GOT3 (cell line): ENCODE results near the gene LMOD2.

Experiments
- DNase-seq: peaks from one replicate; lab custom pipeline; 2025; ENCODE audit warnings: mixed read lengths; lab: John Stamatoyannopoulos, UW

Gene LMOD2

DNA sequence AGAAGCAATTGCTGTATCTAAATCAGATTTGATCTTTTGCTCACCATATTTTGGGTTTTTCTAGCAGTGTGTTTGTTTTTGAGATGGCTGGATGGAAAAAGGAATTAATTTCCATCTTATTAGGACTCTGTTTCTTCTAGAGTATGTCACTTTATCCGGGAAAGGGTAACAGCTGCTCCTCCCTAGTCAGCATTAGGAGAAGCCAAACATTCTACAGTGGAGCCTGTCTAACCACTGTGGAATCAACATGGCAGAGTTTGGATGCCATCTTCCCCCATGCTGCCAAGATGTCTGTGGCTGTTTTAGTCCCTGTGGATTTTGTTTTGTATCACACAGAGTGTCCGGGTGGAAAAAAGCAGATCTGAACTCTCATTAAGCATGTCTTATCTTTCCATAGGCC lies 16.0 kb upstream of the LMOD2 start:
- DNase-seq, result no peak

DNA sequence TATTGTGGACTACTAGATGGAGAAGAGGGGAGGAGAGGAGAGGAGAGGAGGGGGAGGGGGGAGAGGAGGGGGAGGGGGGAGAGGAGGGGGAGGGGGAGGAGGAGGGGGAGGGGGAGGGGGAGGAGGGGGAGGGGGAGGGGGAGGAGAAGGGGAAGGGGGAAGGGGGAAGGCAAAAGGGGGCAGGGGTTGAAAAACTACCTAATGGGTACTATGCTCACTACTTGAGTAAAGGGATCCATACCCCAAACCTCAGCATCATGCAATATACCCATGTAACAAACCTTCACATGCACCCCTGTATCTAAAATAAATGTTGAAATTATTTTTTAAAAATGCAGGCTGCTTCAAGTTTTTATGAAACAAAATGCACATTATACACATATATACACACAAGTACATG lies 15.1 kb upstream of the LMOD2 start:
- no peak for DNase-seq

DNA sequence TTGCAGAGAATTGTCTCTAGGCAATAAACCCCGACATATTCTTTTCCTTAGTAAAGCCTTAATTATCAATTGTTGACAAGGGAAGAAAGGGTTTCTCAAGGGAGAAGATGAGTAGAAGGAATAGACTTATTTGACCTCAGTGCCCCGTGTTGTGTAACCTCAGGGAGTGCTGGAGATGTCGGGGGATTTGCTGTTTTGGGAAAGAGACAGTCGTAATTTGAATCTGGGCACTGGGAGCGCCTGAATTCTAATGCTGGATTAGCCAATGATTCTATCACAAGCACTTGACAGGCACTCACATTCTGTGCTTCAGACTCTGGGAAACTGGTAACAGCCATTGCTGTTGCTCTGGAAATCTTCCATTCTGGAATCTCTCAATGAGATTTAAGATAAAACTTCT lies 13.8 kb upstream of the LMOD2 start:
- DNase-seq, result no peak

DNA sequence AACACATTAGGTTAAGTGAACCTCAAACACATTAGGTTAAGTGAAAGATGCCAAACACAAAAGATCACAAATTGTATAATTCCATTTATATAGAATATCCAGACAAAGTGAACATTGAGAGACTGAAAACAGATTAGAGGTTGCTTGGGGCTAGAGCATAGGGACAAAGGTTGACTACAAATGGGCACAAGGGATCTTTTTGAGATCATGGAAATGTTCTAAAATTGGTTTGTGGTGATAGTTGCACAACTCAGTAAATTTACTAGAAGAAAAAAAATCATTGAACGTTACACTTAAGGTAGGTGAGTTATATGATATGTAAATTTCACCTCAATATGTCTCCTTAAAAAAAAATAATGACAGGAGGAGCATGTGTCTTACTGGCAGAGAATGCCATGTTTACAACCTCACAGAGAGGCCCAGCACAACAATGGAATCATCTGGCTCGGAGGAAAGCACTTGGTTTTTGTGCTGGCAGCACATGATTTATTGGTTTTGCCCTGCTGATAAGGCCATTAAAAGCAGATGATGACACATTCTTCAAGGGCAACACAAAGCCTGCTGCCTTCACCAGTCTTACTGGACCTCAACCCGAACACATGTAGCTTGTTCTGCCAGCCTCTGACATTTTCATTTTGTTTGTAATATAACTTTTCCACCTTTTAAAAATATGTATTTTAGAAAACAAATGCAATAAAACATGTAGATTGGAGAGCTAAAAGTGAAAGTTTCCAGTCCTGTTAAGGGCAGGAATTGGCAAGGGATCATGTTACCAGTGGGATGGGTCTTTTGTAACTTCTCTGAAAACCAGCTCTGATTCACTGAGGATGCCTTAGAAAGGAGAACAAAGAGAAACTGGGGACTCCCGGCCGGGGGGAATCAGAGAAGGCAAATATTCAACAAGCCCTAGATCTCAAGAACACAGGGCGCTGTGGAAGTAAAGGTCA lies 11.9 kb upstream of the LMOD2 start:
- no peak for DNase-seq

DNA sequence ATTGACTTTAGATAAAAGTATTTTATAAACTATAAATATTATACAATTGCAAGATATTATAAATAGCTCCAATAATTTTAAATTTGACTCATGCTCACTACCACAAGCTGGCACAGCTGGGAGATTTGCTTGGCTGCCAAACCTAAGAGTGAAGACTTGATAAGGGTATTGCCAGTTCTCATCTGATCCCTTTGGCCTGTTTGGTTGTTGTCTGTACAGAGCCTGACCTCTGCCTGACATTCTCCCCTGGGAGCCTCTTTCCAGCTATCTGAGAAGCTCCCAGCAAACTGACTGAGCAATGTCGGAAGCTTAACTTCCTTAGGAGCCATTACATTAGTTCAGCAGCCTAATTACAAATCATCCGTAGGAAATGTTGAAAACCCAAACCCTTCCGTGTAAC lies 10.2 kb upstream of the LMOD2 start:
- no peak for DNase-seq

DNA sequence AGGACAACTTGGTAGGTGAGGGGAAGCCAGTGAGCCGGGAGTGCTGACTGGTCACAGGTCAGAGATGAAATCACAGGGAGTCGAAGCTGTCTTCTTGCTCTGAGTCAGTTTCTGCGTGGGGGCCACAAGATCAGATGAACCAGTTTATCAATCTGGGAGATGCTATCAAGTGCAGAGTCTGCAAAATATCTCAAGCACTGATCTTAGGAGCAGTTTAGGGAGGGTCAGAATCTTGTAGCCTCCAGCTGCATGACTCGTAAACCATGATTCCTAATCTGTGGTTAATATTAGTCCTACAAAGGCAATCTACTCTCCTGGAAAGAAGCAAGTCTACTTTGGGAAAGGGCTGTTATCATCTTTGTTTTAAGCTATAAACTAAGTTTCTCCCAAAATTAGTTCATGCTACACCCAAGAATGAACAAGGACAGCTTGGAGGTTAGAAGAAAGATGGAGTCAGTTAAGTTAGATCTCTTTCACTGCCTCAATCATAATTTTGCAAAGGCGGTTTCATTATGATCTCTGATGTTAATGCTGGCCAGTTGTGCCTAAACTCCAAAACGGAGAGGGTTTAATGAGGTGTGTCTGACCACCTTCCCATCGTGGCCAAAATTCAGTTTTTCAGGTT lies 8.4 kb upstream of the LMOD2 start:
- no peak for DNase-seq

DNA sequence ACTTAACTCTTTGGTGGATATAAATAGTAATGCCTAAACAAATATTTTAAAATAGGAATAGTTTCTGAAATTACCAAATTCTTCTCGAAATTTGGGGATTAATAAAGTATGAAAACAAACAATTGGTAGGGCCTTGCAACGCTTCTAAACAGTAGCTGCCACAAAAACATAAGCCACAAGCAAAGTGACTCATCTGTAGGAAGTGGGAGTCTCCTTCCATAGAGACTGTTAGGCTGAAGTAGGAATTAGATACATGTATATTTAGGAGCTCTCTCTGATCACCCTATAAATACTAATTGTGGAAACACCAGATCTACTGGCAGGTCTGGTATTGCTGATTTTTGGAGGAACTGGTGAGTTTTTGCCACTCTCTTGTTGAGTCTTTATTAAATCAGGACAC lies 5.7 kb upstream of the LMOD2 start:
- DNase-seq, result no peak

DNA sequence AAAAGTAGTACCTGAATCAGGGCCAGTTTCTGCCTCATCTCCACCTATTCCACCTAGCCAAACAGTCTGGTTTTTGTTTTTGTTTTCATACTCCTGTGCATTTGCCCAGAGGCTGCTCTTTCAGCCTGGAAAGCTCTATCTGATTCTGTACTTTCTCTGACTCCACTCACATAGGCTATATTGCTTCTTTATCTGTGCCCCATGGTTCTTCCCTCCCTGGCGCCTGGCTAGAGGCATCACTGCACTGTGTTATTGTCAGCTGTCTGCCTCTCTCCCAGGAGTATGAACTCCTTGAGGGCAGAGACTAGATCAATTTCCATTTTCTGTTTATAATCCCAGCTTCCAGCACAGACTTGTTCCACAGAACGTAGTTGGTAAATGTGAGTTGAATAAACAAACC lies 5.1 kb upstream of the LMOD2 start:
- no peak for DNase-seq

DNA sequence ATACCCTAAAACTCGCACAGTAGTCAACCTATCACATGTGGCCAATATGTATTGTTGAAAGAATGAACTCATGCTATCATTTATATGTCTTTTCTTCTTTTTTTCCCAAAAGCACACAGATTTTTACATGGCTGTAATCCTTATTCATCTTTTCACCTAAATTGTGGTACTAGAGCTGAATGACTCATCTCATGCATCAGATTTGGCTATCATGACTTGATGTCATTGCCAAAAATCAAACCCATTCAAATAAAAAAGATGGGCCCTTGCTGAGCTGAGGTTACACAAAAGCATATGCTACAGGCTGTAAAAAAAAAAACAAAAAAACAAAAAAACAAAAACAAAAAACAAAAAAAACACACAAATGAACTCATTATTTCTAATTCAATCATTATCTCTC lies 3.3 kb upstream of the LMOD2 start:
- no peak for DNase-seq

DNA sequence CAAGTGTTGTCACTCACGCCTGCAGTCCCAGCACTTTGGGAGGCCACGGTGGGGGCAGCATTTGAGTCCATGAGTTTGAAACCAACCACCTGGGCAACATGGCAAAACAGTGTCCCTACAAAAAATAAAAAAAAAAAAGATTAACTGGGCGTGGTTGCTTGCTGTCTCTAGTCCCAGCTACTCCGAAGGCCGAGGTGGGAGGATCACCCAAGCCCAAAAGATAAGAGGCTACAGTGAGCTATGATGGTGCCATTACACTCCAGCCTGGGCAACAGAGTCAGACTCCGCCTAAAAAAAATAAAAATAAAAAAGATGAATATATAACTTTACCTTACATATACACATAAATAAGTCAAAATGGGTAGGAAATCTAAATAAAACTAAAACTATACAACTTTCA lies 2.5 kb upstream of the LMOD2 start:
- DNase-seq, result no peak

DNA sequence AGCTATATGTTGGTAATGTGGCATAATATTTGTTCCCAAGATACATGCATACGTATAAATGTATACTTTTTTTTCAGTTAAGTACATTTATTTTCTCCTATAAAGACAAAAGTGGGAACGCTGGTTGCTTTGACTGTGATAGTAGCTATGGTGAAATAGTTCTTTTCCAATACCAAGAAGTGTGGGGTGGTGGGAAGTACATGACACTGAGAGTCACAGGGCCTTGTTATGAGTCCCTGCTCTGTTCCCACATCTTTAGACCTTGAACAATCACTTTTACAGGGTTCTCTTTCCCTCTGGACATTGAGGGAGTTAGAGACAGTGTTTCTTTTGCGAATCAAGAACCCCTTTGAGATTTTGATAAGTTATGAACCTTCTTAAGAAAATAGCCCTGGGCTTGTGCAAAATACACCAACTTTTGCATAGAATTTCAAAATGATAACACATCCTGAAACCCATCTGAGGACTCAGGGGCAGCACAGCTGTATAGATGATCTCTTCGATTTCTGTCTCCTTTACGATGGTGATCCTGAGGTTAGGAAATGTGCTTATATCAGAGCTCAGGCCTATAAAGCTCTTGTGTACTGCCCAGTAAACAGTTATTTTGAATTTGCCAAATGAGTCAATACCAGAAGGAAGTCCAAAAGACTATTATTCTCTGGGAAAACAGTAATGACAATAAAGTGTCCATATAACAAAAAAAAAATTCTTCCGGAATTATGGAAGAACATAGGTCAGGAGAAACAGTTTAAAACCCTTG lies 1.1 kb downstream of the LMOD2 start:
- no peak for DNase-seq

DNA sequence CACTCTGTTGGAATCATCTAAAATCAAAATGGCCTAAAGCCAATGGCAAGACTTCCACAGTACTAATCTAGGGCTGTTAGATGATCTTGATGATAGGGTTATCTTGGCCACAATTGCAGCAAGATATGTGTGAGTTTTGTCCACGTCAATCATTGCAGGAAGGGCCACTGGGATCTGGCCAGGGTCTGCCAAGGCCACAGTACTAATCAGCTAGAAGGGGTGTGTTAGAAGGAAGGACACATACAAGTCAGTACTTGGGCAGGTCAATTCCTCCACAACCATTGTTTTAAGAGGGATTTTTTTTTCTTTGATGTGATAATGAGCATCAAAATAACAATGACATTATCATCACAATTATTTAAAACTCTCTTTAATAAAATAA lies 1.6 kb downstream of the LMOD2 start:
- no peak for DNase-seq

DNA sequence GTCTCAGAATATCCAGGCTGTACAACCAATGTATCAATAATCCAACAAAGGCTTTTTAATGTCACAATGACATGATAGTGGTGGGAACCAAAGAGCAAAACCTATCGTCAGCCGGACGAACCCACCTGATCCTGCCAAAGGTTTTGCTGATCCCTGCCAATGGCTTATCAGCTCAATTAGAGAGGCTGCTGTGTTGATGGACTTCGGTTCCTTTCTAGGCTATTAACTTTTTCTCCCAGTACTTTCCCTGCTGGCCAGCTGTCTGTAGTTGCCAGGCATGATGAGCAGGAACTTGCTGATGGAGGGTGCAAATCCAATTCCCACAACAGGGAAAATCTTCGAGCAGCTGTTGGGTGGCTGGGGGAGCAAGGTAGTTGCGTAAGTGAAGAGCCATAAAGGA lies 2.4 kb downstream of the LMOD2 start:
- DNase-seq, result no peak

DNA sequence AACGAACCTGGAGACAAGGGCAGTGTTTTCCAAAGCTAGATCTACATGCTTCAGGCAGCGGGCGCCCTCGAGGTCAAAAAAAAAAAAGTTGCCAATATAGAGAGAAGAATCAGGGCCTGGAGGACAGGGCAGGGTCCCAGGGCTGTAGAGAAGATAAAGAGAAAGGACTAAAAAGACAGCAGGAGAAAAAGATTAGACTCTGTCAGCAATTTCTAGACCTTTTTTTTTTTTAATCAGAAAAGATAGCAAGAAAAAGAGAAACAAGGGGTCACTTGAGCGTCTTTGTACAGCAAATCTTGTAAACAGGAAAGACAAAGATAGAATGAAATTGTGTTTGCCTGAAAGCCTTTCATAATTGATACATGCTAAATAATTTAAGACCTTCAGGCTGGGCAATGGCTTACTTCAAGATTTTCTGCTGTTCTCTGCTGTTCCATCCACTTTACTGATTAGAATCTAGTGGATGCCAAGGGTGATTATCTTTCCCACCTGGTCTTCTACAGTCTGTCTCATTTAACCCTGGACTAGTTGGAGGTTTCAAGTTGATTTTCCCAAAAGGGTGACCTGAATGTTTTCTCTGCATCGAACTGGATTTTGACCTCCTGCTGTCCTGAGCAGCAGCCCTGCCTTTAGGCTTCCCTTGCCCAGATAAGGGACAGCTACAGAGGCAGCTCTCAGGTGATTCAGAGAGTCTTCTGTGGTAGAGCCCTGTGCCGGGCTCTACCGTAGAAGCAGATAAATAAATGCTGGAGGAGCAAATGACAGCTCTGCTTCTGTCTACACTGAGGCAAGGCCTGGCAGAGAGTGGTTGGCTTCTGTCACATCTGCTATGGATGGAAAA lies 5.1 kb downstream of the LMOD2 start:
- DNase-seq, result no peak

DNA sequence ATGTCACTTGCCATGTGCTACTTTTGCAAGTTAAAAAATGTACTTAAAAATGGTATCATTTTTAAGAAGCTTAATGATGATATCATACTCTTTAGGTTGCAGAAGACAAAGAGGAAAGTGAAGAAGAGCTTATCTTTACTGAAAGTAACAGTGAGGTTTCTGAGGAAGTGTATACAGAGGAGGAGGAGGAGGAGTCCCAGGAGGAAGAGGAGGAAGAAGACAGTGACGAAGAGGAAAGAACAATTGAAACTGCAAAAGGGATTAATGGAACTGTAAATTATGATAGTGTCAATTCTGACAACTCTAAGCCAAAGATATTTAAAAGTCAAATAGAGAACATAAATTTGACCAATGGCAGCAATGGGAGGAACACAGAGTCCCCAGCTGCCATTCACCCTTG lies 6.1 kb downstream of the LMOD2 start:
- DNase-seq, result no peak

DNA sequence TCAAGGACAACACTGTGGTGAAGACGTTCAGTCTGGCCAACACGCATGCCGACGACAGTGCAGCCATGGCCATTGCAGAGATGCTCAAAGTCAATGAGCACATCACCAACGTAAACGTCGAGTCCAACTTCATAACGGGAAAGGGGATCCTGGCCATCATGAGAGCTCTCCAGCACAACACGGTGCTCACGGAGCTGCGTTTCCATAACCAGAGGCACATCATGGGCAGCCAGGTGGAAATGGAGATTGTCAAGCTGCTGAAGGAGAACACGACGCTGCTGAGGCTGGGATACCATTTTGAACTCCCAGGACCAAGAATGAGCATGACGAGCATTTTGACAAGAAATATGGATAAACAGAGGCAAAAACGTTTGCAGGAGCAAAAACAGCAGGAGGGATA lies 6.6 kb downstream of the LMOD2 start:
- no peak for DNase-seq

DNA sequence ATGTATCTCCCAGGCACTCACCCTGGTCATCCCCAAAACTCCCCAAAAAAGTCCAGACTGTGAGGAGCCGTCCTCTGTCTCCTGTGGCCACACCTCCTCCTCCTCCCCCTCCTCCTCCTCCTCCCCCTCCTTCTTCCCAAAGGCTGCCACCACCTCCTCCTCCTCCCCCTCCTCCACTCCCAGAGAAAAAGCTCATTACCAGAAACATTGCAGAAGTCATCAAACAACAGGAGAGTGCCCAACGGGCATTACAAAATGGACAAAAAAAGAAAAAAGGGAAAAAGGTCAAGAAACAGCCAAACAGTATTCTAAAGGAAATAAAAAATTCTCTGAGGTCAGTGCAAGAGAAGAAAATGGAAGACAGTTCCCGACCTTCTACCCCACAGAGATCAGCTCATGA lies 7.1 kb downstream of the LMOD2 start:
- DNase-seq, result no peak

DNA sequence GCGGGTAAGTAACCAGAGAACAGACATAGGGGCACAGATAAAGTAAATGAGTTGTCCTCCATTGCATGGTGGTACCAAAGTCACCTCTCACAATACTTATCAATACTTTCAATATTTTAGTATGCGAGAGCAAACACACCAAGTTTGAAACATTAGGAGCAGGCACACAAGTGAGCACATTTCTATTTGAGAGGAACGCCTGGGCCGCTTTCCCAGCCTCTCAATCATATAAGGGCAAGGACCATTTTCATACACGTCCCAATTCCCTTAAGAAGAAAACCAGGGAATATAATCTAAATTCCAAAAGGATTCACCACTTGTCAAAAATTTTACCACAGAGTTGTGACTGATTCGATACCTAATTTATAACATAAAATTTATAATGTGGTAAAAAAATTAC lies 7.5 kb downstream of the LMOD2 start:
- DNase-seq, result no peak

DNA sequence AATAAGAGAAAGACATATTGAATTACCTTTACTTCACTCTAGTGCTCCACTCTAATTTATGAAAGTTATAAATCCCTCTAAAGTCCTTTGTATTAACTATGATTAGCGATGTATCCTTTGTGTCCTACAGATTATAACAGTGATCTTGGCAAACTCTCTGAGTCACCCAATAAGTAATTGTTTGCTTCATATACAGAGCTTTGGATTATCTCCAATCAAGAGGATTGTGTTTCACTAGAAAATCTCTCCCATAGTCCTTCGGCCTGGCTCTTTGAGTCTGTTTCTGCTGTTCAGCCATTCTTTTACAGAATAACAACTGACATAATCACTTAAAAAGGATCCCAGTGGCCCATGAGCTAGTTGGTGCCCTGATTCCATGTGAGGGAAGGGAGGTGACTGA lies 9.5 kb downstream of the LMOD2 start:
- no peak for DNase-seq

DNA sequence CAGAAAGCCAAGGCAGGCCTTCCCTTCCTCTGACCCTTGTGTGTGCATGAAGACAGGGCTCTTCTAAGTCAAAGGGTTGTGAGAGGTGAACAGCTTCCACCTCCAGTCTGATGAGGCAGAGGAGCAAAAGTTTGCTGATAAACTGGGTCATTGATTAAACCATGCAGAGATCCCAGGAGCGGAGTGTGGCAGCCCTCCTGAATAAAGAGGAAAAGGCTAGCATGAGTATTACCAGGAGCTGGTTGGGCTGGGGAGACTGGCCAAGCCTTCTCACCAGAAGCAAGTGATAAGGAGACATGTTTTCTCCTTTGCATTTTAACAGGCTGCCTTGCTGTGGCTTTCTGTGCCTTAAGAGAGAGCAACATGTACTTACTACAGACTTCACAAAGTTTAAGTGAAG lies 10.2 kb downstream of the LMOD2 start:
- DNase-seq, result no peak

DNA sequence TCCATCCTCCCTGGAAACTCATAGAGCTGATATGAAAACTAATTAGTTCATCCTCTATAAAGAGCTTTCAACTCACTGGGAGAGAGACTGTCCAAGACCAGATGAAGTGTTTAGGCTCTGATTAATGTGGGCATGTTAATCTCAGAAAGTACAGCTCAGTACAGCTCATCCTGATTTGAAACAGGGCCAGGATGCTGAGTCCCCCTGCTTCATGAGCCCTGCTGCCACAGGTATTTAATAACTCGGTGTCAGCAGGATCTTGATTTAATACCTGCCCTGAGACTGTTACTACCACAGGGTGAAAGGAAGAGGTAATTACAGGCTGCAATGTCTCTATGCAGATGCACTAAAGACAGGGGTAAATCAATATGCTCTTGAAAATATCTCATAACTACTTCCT lies 10.8 kb downstream of the LMOD2 start:
- no peak for DNase-seq

DNA sequence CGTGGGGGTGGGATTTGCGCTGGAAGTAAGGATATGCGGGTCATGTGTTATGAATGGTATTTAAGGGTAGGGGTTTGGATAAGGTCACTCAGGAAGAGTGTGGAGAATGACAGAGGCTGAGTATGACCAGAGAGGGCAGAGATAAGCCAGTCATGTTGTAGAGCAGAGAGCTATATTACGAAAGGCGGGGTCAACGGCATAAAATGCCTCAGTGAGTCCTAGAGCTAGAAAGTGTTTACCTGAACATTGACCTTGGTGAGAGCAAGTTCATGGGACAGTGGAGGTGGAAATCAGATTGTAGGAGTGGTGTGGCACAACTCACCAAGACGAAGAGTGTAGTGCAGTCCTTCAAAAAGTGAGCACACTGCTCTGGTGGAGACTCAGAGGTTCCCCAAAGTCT lies 13.8 kb downstream of the LMOD2 start:
- DNase-seq, result no peak
